Body of pancreas (tissue), 4 donors: ENCODE data around the gene ABCC4. TPM values are rescaled to one million over a fixed set of nuclear protein-coding genes. Genes with fewer than 3 reads are reported as not detected.

Source experiments
- ATAC-seq: fragments of 150-250 bp; one replicate; pipeline ENCODE4 v1.9.1; 2016
- DNase-seq, 4 donors: peaks; one replicate each; pipeline ENCODE4 v3.0.0-alpha.2; 2019
- H3K27ac ChIP-seq, 4 donors: fragments of 200-600 bp; sonication (generic); 1 replicate in 3 of 4; 2 replicates in 1 of 4; pipeline versions ENCODE4 v1.5.1 to v1.6.1; 2016 to 2019; ENCODE audit warnings: mild to moderate bottlenecking in 1 of 4, mixed read lengths in 1 of 4, moderate library complexity in 1 of 4
- H3K27me3 ChIP-seq, 2 donors: fragments of 200-600 bp; sonication (generic); one replicate each; pipeline ENCODE4 v1.6.0; 2016; ENCODE audit warnings: mild to moderate bottlenecking in 1 of 2
- H3K36me3 ChIP-seq, 2 donors: fragments of 200-600 bp; sonication (generic); replicated peaks in 1 of 2; 2 replicates each; pipeline ENCODE4 v1.5.1; 2016; ENCODE audit warnings: low read depth in 2 of 2; ENCODE audit not compliant: insufficient read depth in 1 of 2
- H3K4me1 ChIP-seq: fragments of 200-600 bp; sonication (generic); one replicate; pipeline ENCODE4 v1.6.0; 2016
- H3K4me3 ChIP-seq, 2 donors: fragments of 200-600 bp; sonication (generic); 1 replicate in 1 of 2; 2 replicates in 1 of 2; pipeline ENCODE4 v1.5.1; 2016 to 2019
- H3K9me3 ChIP-seq, 3 donors: fragments of 200-600 bp; sonication (generic); 1 replicate in 2 of 3; 2 replicates in 1 of 3; pipeline ENCODE4 v1.5.1; 2016
- POLR2A ChIP-seq, 3 donors: fragments of 450-650 bp; IDR thresholded peaks; one replicate each; pipeline ENCODE4 v1.6.1; 2016; ENCODE audit warnings: antibody characterized with exemption in 3 of 3, mild to moderate bottlenecking in 2 of 3
- WGBS, 2 donors: methylation state at CpG; one replicate each; pipeline ENCODE4 v1.1.5; 2017; 5-methylcytosine and 5-hydroxymethylcytosine counted together
- intact Hi-C: fragments of 100-400 bp; cut with DNase I; formaldehyde crosslinking; loops from one replicate; pipeline ENCODE4 v1.15.1; 2023
- total RNA-seq, 2 donors: library from RNA; depleted of rRNA; stranded (reverse); fragments of >200 nt; gene quantifications; one replicate each; pipeline ENCODE4 v1.1.0, GENCODE V29; 2016
- TF ChIP-seq, protein P1 (sequence below), 7 experiments: fragments of 450-650 bp in 4 of 7; fragments of 200-600 bp in 3 of 7; sonication (generic) in 3 of 7; IDR thresholded peaks; one replicate each; pipeline ENCODE4 v1.5.1; 2016 to 2019; ENCODE audit warnings: antibody characterized with exemption in 7 of 7

Gene ABCC4
- total RNA-seq, 2 donors from 2014 or later = 5.4 to 6.6 TPM

GRCh38 chr13:95150555-95150954 lies 150.7 kb downstream of the ABCC4 start:
- DNase-seq (no peak), ATAC-seq (no peak)
- no peak for TF ChIP-seq POLR2A (IDR thresholded peaks at IDR 0.05)
- TF ChIP-seq, protein P1, sequence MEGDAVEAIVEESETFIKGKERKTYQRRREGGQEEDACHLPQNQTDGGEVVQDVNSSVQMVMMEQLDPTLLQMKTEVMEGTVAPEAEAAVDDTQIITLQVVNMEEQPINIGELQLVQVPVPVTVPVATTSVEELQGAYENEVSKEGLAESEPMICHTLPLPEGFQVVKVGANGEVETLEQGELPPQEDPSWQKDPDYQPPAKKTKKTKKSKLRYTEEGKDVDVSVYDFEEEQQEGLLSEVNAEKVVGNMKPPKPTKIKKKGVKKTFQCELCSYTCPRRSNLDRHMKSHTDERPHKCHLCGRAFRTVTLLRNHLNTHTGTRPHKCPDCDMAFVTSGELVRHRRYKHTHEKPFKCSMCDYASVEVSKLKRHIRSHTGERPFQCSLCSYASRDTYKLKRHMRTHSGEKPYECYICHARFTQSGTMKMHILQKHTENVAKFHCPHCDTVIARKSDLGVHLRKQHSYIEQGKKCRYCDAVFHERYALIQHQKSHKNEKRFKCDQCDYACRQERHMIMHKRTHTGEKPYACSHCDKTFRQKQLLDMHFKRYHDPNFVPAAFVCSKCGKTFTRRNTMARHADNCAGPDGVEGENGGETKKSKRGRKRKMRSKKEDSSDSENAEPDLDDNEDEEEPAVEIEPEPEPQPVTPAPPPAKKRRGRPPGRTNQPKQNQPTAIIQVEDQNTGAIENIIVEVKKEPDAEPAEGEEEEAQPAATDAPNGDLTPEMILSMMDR (IDR thresholded peaks at IDR 0.05) = no peak
- WGBS, 2 donors = 56 to 68% methylated on average over 2 of the region's 2 CpGs
- no peaks in the 10 kb centered on the region for H3K9me3 ChIP-seq
- H3K4me3 ChIP-seq = no peak overlapping the region
- H3K36me3 ChIP-seq = no peaks in the 10 kb centered on the region
- intact Hi-C loops = no loop called here
- H3K27ac ChIP-seq = no peak overlapping the region
- no peaks in the 10 kb centered on the region for H3K27me3 ChIP-seq
- no peaks in the 10 kb centered on the region for H3K4me1 ChIP-seq

- no peaks in the 10 kb centered on the region for H3K4me1 ChIP-seq
- no peak for DNase-seq
- no peaks in the 10 kb centered on the region for H3K27me3 ChIP-seq
- H3K27ac ChIP-seq = no peak overlapping the region
- H3K4me3 ChIP-seq = no peak overlapping the region
- 66 to 67% methylated on average over 3 of the region's 3 CpGs for WGBS, 2 donors
- no peaks in the 10 kb centered on the region for H3K9me3 ChIP-seq
- TF ChIP-seq, protein P1 (IDR thresholded peaks at IDR 0.05) = no peak
- no peak for TF ChIP-seq POLR2A (IDR thresholded peaks at IDR 0.05)
- no peak for ATAC-seq
- intact Hi-C loops = no loop called here
- no peaks in the 10 kb centered on the region for H3K36me3 ChIP-seq
Measured at GRCh38 chr13:95146486-95146885, 154.8 kb downstream of the ABCC4 start.

GRCh38 chr13:95145587-95145986 lies 155.7 kb downstream of the ABCC4 start:
- no peaks in the 10 kb centered on the region for H3K36me3 ChIP-seq
- WGBS, 2 donors = 94 to 96% methylated on average over 3 of the region's 3 CpGs
- H3K4me1 ChIP-seq = peaks cover 5% of the 10 kb centered on the region
- no peak overlapping the region for H3K4me3 ChIP-seq
- H3K27me3 ChIP-seq = no peaks in the 10 kb centered on the region
- H3K27ac ChIP-seq = no peak overlapping the region
- TF ChIP-seq POLR2A (IDR thresholded peaks at IDR 0.05) = no peak
- TF ChIP-seq, protein P1 (IDR thresholded peaks at IDR 0.05) = no peak
- DNase-seq (no peak), ATAC-seq (no peak)
- H3K9me3 ChIP-seq = no peaks in the 10 kb centered on the region
- intact Hi-C loops = no loop called here

DNA sequence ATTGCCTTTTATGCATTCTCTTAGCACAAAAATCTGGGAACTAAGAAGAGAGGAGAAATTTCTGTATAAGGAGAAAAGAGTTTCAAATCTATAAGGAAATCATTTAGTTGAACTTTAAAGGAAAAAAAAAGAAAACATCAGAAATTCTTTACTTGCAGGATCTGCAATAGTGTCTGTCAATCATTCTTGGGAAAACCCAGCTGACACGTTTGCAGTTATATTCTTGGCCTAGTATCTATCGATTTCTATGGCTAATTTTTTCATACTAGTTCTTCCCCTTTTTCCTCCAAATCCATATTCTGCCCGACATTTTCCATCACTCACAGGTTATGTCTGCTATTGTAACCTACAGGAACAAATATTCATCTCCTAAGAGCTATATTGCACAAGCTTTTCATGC lies 160.7 kb downstream of the ABCC4 start:
- no peaks in the 10 kb centered on the region for H3K27me3 ChIP-seq
- no peak for DNase-seq
- no peak overlapping the region for H3K27ac ChIP-seq
- 32 to 45% methylated on average over 3 of the region's 3 CpGs for WGBS, 2 donors
- no peaks in the 10 kb centered on the region for H3K36me3 ChIP-seq
- no peak for ATAC-seq
- peaks cover 23% of the 10 kb centered on the region for H3K4me1 ChIP-seq
- intact Hi-C loops = no loop called here
- TF ChIP-seq, protein P1 (IDR thresholded peaks at IDR 0.05) = no peak
- TF ChIP-seq POLR2A (IDR thresholded peaks at IDR 0.05) = no peak
- no peak overlapping the region for H3K4me3 ChIP-seq
- no peaks in the 10 kb centered on the region for H3K9me3 ChIP-seq

- no peaks in the 10 kb centered on the region for H3K36me3 ChIP-seq
- 87 to 88% methylated on average over 11 of the region's 11 CpGs for WGBS, 2 donors
- no peaks in the 10 kb centered on the region for H3K27me3 ChIP-seq
- intact Hi-C loops = no loop called here
- H3K4me1 ChIP-seq = peaks cover 23% of the 10 kb centered on the region
- no peak overlapping the region for H3K4me3 ChIP-seq
- DNase-seq (no peak), ATAC-seq (no peak)
- no peak overlapping the region for H3K27ac ChIP-seq
- TF ChIP-seq POLR2A (IDR thresholded peaks at IDR 0.05) = no peak
- TF ChIP-seq, protein P1 (IDR thresholded peaks at IDR 0.05) = no peak
- H3K9me3 ChIP-seq = no peaks in the 10 kb centered on the region
Measured at GRCh38 chr13:95138876-95139585, 162.2 kb downstream of the ABCC4 start.
